ENCODE results near the gene HSPA14.

Gene HSPA14

DNA sequence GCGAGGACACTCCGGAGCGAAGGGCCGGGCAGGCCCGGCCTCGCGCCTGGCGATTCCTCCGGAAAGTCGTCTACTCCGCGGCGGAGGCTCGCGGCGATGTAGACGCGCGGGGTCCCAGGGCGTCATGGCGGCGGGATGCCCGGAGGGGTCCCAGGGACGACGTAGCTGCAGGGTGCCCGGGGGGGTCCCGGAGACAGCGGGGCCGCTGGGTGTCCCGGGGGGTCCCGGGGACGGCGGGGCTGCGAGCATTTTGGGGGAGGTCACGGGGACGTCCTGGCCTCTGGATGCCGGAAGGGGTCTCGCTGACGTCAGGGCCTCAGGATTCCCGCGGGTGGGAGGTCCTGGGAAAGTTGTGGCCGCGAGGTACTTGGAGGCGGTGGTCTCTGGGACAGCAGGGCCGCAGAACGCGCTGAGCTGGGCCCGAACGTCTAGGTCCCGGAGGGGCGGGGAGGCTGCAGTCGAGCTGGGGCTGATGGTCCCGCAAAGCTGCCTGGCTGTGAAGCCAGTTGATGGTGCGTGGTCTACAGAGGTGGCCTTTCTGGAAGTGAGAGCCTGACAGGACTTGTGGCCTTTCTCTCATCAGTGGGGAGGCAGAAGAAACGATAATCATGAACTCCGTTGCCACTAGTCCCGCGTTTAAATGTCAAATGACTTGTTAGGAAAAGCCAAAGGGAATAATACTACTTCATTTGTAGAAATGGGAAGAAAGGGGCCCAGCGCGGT lies 637 bp downstream of the HSPA14 start:
- TF ChIP-seq, protein P1, sequence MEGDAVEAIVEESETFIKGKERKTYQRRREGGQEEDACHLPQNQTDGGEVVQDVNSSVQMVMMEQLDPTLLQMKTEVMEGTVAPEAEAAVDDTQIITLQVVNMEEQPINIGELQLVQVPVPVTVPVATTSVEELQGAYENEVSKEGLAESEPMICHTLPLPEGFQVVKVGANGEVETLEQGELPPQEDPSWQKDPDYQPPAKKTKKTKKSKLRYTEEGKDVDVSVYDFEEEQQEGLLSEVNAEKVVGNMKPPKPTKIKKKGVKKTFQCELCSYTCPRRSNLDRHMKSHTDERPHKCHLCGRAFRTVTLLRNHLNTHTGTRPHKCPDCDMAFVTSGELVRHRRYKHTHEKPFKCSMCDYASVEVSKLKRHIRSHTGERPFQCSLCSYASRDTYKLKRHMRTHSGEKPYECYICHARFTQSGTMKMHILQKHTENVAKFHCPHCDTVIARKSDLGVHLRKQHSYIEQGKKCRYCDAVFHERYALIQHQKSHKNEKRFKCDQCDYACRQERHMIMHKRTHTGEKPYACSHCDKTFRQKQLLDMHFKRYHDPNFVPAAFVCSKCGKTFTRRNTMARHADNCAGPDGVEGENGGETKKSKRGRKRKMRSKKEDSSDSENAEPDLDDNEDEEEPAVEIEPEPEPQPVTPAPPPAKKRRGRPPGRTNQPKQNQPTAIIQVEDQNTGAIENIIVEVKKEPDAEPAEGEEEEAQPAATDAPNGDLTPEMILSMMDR (IDR thresholded peaks at IDR 0.05; ENCODE audit: low read length, missing control alignments): no peak
- peak; percentile 16 for DNase-seq (ENCODE audit: low read depth)
- peak overlapping the region; percentile 95 for H3K4me3 ChIP-seq (replicated peaks; ENCODE audit: low read depth, low read length)

DNA sequence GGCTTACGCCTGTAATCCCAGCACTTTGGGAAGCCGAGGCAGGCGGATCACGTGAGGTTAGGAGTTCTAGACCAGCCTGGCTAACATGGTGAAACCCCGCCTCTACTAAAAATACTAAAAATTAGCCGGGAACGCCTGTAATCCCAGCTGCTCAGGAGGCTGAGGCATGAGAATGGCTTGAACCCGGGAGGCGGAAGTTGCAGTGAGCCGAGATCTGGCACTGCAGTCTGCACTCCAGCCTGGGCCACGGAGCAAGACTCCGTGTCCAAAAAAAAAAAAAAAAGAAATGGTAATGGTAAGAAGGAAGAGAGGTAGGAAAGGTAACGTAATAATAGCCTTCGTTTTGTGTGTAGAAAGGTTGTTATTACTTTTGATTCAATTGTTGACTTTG lies 1.2 kb downstream of the HSPA14 start:
- H3K4me3 ChIP-seq (replicated peaks; ENCODE audit: low read depth, low read length): peak overlapping the region; percentile 95
- DNase-seq (ENCODE audit: low read depth): peak; percentile 11
- TF ChIP-seq, protein P1 (IDR thresholded peaks at IDR 0.05; ENCODE audit: low read length, missing control alignments): no peak

DNA sequence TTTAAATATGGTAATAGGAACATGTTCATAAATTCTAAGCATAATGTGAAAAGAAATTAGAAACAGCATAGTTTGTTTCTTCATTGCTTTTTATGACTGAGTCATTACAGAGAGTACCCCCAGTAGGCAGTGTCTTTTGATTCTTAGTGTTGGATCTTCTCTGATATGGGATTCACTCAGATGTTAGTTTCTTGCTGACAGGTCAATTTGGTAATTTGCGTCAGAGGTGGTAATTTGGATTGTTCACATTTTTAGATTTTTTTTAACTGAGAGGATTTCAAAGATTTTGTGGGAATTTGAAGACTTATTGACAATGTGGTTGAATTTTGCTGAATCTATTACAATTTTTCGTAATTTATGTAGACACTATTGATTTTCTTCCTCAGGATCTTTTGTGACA lies 2.1 kb downstream of the HSPA14 start:
- TF ChIP-seq, protein P1 (IDR thresholded peaks at IDR 0.05; ENCODE audit: low read length, missing control alignments): no peak
- no peak for DNase-seq (ENCODE audit: low read depth)
- no peak overlapping the region for H3K4me3 ChIP-seq (replicated peaks; ENCODE audit: low read depth, low read length)

DNA sequence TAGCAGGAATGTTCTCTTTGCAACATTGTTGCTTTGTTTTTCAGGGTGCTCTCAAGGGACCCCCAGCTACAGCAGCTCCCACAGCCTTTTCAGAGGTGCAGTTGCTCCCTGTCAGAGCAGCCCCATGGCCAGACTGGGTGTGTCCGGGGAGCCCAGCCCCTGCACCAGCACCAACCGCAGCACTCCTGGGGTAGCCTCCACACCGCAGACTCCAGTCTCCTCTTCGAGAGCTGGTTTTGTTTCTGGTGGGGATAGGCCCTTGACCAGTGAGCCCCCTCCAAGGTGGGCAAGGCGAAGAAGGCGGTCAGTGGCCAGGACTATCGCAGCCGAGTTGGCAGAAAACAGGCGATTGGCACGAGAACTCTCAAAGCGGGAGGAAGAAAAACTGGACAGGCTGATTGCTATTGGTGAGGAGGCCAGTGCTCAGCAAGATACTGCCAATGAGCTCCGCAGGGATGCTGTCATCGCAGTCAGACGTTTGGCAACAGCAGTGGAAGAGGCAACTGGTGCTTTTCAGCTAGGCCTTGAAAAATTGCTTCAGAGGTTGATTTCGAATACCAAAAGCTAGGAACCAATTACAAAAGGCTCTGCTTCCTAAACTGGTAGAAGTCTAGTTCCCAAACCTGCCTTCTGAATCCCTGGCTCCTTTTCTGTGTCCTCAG lies 5.4 kb downstream of the HSPA14 start:
- TF ChIP-seq, protein P1 (IDR thresholded peaks at IDR 0.05; ENCODE audit: low read length, missing control alignments): no peak
- DNase-seq (ENCODE audit: low read depth): no peak
- H3K4me3 ChIP-seq (replicated peaks; ENCODE audit: low read depth, low read length): no peak overlapping the region

DNA sequence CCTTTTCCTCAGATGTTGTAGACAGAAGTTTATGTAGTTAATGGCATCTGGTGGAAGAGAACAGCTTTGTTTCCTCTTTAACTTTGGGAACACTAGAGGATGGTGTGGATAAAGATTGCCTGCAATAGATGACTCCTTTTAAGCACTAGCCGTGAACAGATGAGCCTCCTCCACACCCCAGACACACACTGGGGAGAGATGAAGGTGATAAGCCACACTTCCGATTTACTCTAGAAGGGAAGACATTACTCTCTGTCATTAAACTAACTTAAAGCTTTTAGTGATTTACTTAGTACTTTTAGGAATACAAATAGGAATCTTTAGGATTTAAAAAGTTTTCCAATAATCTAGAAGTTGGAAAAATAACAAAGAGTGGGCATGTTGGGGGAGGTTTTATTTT lies 6.8 kb downstream of the HSPA14 start:
- no peak overlapping the region for H3K4me3 ChIP-seq (replicated peaks; ENCODE audit: low read depth, low read length)
- TF ChIP-seq, protein P1 (IDR thresholded peaks at IDR 0.05; ENCODE audit: low read length, missing control alignments): no peak
- DNase-seq (ENCODE audit: low read depth): no peak

DNA sequence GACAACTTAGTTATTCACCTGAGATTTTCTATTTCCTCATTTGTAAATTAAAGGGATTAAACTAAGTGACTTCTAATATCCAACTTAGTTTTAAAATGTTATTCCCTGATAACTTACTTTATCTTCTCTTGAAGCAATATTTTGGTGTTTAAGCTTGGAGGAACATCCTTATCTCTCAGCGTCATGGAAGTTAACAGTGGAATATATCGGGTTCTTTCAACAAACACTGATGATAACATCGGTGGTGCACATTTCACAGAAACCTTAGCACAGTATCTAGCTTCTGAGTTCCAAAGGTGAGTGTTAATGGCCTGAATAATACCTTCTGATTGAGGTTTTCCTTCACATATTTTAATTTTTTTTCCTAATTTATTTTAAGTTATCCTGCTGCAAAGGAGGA lies 14.1 kb downstream of the HSPA14 start:
- no peak overlapping the region for H3K4me3 ChIP-seq (replicated peaks; ENCODE audit: low read depth, low read length)
- no peak for DNase-seq (ENCODE audit: low read depth)
- TF ChIP-seq, protein P1 (IDR thresholded peaks at IDR 0.05; ENCODE audit: low read length, missing control alignments): no peak

Measured in fibroblast of pulmonary artery (primary cell).